Mucosa of stomach (tissue), 1 donor: ENCODE results near the gene MECP2.

ENCODE experiments used
- H3K27me3 ChIP-seq: one replicate; pipeline ENCODE4 v1.7.0; 2013; ENCODE audit warnings: mild to moderate bottlenecking, low read length; ENCODE audit not compliant: control insufficient read depth, insufficient read depth
- H3K36me3 ChIP-seq: one replicate; pipeline ENCODE4 v1.7.0; 2013; ENCODE audit warnings: low read length; ENCODE audit not compliant: control insufficient read depth, insufficient read depth
- H3K4me1 ChIP-seq: one replicate; pipeline ENCODE4 v1.7.0; 2013; ENCODE audit warnings: mild to moderate bottlenecking, low read length; ENCODE audit not compliant: control insufficient read depth, insufficient read depth
- H3K4me3 ChIP-seq: one replicate; pipeline ENCODE4 v1.7.0; 2013; ENCODE audit warnings: low read length
- H3K9ac ChIP-seq: one replicate; pipeline ENCODE4 v1.7.0; 2013; ENCODE audit warnings: mild to moderate bottlenecking, low read length, moderate library complexity
- H3K9me3 ChIP-seq: one replicate; pipeline ENCODE4 v1.7.0; 2013; ENCODE audit warnings: mild to moderate bottlenecking, low read length, moderate library complexity; ENCODE audit not compliant: control insufficient read depth
- donor health status: Pancreatic carcinoma.

MECP2 gene

DNA sequence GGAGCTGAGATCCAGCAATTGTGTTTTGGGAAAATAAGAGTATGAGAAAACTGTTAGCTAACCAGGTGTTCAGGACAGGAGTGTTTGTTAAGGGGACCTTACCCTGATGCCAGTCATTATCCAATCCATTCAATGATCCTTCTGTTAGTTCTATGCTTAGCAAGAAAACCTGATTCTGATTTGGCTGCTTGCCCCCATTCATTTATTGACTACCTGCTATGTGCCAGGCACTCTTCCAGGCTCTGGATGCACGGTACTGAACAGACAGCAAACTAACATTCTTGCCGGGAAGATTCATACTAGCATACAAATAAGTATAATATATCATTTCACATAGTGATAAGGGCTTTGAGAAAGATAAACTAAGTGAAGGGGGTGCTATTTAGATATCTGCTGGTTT is 1.0 kb upstream of the MECP2 start:
- H3K36me3 ChIP-seq: no peaks in the 10 kb centered on the region
- H3K4me3 ChIP-seq: no peak overlapping the region
- no peak overlapping the region for H3K9ac ChIP-seq
- no peaks in the 10 kb centered on the region for H3K9me3 ChIP-seq
- H3K27me3 ChIP-seq: no peaks in the 10 kb centered on the region
- H3K4me1 ChIP-seq: peaks cover 7% of the 10 kb centered on the region

DNA sequence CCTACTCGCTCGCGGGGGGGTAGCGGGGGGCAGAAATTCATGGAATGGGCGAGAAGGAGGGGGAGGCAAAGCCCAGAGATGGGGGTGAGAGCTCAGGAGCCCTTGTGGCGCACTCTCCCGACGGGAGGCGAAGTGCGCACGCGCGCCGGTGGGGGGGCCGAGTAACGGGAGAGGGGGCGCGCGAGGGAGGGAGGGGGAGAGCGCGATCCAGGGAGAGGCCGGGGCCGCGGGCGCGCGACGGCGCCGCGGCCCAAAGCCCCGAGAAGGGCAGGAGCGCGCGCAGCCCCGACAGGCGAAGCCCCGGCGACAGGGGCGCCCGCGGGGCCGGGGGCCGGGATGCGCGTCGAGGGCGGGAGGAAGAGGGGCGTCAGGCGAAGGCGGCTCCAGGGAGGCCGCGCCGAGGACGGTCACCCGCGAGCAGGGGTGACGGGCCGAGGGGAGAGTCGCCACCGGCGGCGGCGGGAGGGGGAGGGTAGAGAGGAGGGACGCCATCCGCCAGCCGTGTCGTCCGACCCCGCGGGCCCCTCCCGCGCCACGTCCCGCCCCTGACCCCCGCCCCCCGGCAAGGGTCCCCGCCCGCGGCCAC is 421 bp downstream of the MECP2 start:
- H3K4me1 ChIP-seq: peaks cover 15% of the 10 kb centered on the region
- H3K9ac ChIP-seq: peak overlapping the region; percentile 61
- no peaks in the 10 kb centered on the region for H3K9me3 ChIP-seq
- H3K36me3 ChIP-seq: no peaks in the 10 kb centered on the region
- H3K27me3 ChIP-seq: no peaks in the 10 kb centered on the region
- H3K4me3 ChIP-seq: no peak overlapping the region

DNA sequence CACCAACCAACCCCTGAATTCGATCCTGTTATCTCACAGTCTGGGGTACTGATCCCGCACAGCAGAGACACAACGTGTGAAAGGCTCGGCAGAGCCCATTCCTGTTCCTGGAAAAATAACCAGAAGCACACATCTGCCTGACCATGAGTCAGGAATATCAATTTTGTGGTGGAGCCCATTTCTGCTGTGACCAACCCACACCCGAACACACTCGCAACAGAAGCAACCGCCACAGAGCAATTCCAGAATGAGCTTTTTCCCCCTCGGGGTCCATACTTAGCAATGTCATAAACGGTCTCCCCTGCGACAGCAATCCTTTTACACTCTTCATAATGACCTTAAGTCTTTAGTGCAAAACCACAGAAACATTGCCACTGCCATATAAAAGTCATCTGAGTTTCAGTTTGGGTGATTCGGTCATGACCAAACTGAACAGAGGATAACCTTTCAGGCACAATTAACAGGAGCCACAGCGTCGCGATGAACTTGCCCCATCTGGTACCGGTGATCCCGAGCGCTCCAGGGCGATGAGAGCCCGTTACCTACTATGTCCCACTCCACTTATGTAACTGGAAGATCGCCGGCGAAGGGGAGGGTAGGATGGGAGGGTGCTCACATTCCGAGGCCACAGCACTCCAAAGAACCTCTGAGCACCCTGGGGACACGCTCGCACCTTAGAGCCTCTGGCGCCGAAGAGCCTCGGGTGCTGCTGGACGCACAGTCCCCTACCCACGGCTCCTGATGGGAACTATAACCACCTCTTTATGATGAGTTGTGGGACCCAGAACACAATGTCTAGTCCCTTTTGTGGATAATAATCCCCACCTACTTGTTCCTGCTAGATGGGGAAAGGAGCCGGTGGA is 1.1 kb downstream of the MECP2 start:
- no peaks in the 10 kb centered on the region for H3K27me3 ChIP-seq
- peak overlapping the region; percentile 31 for H3K4me3 ChIP-seq
- H3K9me3 ChIP-seq: no peaks in the 10 kb centered on the region
- peak overlapping the region; percentile 61 for H3K9ac ChIP-seq
- no peaks in the 10 kb centered on the region for H3K36me3 ChIP-seq
- H3K4me1 ChIP-seq: peaks cover 16% of the 10 kb centered on the region

DNA sequence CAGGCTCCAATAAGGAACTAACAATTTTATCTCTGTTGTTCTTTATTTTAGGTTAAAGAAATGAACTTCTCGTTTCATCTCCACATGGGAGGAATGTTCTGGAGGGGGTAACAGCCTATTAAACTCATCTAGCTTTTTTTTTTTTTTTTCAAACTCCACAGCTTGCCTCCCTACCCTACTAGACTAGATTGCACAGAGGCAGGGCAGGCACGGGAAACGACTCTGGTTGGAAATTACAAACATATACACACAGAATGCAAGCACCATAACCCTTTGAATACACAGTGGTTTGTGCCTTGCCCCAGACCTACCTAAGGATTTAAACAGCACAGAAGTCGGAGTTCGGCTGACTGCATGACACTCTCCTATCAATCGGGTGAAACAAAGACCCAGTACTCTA is 2.7 kb downstream of the MECP2 start:
- Histone ChIP-seq H3K27me3 (no peaks in the 10 kb centered on the region), H3K4me3 (no peak overlapping the region), H3K9ac (no peak overlapping the region), H3K9me3 (no peaks in the 10 kb centered on the region), H3K4me1 (peaks cover 16% of the 10 kb centered on the region), H3K36me3 (no peaks in the 10 kb centered on the region)

DNA sequence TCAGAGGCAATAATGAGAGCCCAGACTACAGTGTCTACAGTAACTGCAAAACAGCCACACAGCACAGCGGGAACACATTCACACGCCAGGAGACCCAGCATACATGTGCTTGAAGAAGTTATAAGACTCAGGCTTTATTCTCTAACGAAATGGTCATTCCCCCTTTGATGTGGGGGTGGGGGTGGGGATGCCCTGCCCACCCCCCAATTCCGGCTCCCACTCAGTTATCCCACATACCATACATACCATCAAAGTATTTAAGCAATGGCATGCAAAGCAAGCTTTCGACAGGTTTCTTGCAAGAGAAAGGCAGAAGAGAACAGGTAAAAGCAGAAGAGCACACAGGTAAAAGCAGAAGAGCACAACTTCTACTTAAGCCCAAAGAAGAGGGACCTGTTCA is 3.6 kb downstream of the MECP2 start:
- Histone ChIP-seq H3K4me3 (no peak overlapping the region), H3K9me3 (no peaks in the 10 kb centered on the region), H3K9ac (no peak overlapping the region), H3K4me1 (peaks cover 16% of the 10 kb centered on the region), H3K36me3 (no peaks in the 10 kb centered on the region), H3K27me3 (no peaks in the 10 kb centered on the region)

DNA sequence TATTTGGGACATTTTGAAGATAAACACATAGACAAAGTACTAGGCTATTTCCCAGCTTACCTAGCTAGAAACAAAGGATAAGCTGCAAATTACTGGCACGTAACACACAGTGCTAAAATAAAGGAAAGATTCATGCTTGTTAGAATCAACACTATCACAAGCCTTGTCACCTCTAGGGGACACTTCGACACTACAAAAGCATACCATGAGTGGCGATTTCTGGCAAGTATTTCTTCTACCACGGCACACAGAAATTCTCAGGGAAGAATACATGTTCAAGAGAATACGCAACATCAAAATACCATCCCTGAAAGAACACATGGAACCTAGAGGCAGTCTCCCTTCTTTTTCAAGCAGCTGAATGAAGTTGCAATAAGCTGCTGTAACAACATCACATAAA is 5.1 kb downstream of the MECP2 start:
- Histone ChIP-seq H3K4me3 (no peak overlapping the region), H3K9ac (no peak overlapping the region), H3K9me3 (no peaks in the 10 kb centered on the region), H3K36me3 (no peaks in the 10 kb centered on the region), H3K4me1 (peaks cover 16% of the 10 kb centered on the region), H3K27me3 (no peaks in the 10 kb centered on the region)

DNA sequence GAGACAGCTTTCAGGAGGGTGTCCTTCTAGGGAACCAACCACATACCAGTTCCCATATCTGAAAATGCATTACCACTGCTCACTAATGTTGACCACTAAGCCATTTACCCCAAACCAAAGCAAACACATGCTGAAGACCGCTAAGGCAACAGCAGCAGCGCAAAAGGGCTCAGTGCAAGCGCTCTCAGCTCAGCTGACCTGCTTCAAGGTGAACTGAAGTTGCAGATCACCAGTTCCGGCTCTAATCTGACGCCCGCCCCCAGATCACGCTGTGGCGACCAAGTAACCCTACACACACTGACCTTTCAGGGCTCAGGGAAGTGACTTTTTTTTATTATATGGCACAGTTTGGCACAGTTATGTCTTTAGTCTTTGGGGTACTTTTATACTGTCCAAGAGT is 5.8 kb downstream of the MECP2 start:
- Histone ChIP-seq H3K4me3 (no peak overlapping the region), H3K36me3 (no peaks in the 10 kb centered on the region), H3K9me3 (no peaks in the 10 kb centered on the region), H3K4me1 (peaks cover 16% of the 10 kb centered on the region), H3K27me3 (no peaks in the 10 kb centered on the region), H3K9ac (no peak overlapping the region)

DNA sequence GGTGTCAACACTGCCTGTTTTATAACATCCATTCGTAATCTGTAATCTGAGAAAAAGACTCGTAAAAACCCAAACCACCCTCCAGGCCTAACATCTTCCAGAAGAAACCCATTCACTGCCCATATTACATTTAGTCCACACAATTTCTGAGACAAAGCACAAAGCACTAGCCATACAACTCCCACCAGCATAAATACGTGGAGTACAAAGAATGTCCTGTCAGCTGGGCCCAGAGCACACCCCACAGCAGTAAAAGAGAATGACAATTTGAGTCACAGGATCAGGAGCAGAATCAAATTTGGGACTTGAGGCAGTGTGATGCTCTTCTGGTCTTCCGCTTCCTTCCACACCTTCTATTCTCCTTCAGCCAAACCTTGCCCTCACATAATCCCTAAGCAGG is 6.8 kb downstream of the MECP2 start:
- H3K9ac ChIP-seq: no peak overlapping the region

DNA sequence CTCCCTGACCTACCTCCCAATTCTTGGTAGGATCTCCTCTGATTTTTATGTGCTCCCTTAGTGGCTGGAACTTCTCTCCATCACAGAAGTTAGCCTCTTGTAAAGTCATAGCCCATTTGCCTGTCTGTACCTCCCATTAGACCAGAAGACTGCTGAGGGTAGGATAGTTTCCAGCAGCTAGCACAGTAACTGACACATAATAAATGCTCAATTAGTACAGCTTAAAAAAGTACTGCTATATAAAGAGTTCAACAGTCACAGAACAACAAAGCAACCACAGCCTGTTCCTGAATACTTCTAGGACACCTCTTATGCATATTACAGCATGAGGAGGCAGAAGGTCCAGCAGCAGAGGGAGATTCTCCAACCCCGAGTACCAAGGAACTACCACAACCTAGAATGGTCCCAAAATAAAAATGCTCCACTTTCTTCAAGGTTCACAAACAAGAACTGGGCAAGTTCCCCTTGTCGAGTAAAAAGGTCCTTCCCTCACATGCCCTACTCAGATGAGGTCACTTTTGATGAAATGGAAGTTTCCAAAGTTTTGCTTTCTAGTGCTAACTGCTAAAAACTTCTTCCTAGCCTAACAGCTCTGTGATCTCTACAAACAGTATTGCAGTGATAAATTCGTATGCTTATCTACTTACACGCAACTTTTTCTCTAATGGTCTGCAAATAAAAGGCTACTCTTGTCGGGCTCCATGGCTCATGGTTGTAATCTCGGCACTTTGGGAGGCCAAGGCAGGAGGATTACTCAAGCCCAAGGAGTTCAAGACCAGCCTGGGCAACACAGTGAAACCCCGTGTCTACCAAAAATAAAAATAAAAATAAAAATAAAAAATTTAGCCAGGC is 12.8 kb downstream of the MECP2 start:
- Histone ChIP-seq H3K4me3 (no peak overlapping the region), H3K4me1 (no peaks in the 10 kb centered on the region), H3K9me3 (no peaks in the 10 kb centered on the region), H3K9ac (no peak overlapping the region), H3K36me3 (no peaks in the 10 kb centered on the region), H3K27me3 (no peaks in the 10 kb centered on the region)

More for the DNA sequence above, 6.8 kb downstream of the MECP2 start:
- Histone ChIP-seq H3K27me3 (no peaks in the 10 kb centered on the region), H3K4me1 (peaks cover 16% of the 10 kb centered on the region), H3K36me3 (no peaks in the 10 kb centered on the region), H3K4me3 (no peak overlapping the region), H3K9me3 (no peaks in the 10 kb centered on the region)

DNA sequence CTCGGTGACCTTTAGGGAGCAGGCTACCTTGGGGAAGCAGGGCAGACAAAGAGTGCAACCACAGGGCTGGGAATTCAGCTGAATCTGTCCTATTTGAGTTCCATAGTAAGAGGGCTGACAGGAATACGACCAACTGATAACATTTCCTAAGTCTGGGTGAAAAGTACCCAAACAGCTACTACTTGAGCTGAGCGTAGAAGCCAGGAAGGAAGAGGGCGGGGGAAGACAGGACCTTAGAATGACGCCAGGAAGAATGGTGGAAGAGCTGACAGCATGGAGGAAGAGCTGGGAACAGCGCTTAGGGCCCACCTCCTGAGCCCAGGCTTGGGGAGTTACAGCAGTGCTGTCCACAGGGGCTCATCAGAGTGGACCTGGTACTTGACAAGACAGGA is 14.4 kb downstream of the MECP2 start:
- no peaks in the 10 kb centered on the region for H3K9me3 ChIP-seq
- H3K27me3 ChIP-seq: no peaks in the 10 kb centered on the region
- H3K36me3 ChIP-seq: no peaks in the 10 kb centered on the region
- H3K4me3 ChIP-seq: no peak overlapping the region
- H3K9ac ChIP-seq: no peak overlapping the region
- no peaks in the 10 kb centered on the region for H3K4me1 ChIP-seq

DNA sequence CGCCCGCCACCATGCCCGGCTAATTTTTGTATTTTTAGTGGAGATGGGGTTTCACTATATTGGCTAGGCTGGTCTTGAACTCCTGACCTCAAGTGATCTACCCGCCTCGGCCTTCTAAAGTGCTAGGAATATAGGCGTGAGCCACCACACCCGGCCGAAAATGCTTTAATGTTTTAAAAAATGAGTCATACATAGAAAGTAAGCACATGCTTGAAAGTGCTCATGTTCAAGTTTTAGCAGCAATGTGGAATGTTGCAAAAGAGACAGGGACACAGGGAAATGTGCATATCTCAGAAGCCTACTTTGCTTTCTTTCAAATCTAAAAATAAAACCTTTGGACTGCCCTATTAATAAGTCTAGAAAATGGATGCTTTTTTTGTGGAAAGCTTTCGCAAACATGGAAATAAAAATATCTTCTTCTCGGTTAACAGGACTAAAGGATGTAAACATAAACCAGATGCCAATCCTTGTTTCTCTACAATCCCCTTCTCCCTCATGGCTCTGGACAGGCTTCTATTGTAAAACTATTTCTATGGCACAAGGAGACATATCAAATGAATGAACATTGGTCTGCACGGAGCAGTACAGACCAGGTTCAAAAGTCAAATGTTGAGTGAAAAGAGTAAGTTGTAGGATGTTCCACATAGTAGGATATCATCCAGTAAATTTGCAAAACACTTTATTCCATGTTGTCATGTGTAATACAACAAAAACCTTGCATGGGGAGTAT is 15.0 kb downstream of the MECP2 start:
- Histone ChIP-seq H3K9ac (no peak overlapping the region), H3K27me3 (no peaks in the 10 kb centered on the region), H3K4me1 (no peaks in the 10 kb centered on the region), H3K36me3 (no peaks in the 10 kb centered on the region), H3K9me3 (no peaks in the 10 kb centered on the region), H3K4me3 (no peak overlapping the region)
